Activated naive CD4-positive, alpha-beta T cell (primary cell): ENCODE results near the gene ATE1.
"Not testable (repeated sequence)": the region's sequence is repeated elsewhere in the genome, so short reads cannot be mapped to it uniquely, and the experiment has no call there.

ENCODE experiments used
- DNase-seq, 4 experiments: peaks; one replicate each; lab custom pipeline; 2025; lab: John Stamatoyannopoulos, UW

Gene ATE1

GRCh38 chr10:121788115-121788514 is 139.7 kb downstream of the ATE1 start:
- DNase-seq = no peak

GRCh38 chr10:121787169-121787568 is 140.7 kb downstream of the ATE1 start:
- no peak for DNase-seq

GRCh38 chr10:121783782-121784372 is 144.0 kb downstream of the ATE1 start:
- no peak for DNase-seq

DNA sequence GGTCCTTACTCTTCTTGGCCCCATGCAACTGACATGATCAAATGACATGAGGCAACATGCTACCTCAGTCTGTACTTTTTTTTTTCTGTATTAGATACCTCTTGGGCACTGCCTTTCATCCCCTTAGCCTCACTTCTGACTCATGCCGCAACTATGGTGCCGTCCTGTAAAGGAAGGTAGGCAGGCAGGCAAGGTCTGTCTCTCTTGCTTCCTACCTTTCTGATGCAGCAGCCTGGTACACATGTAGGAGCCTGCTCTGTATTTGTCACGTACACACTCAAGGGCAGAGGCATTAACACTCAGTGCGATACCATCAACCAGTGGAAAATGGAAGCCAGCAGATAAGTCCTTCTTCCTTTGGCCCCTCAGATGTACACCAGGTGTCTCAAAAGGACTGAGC is 146.7 kb downstream of the ATE1 start:
- DNase-seq = no peak

- no peak for DNase-seq
These were observed 153.0 kb downstream of the ATE1 start for GRCh38 chr10:121774813-121775212.

- DNase-seq = no peak
These were observed 153.4 kb downstream of the ATE1 start for GRCh38 chr10:121774404-121774803.

- DNase-seq = no peak
These were observed 154.9 kb downstream of the ATE1 start for GRCh38 chr10:121772884-121773283.

DNA sequence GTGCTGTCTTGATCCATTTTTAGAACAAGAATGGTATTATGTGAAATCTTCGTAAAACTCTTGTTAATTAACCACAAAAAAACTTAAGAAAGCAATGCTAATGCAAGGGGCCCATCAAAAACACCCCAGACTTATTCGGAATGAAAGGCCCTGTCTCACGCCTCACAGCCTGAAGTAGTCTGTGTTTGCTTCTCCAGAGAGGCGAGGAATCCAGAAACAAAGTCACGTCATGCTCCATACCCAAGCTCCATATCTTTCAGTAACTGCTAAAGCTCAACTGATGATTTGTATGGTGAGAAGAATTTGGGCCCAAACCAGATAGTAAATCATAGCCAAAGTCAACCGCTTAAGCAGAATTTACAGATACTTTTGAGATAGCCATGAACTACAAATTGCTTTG is 155.4 kb downstream of the ATE1 start:
- no peak for DNase-seq

DNA sequence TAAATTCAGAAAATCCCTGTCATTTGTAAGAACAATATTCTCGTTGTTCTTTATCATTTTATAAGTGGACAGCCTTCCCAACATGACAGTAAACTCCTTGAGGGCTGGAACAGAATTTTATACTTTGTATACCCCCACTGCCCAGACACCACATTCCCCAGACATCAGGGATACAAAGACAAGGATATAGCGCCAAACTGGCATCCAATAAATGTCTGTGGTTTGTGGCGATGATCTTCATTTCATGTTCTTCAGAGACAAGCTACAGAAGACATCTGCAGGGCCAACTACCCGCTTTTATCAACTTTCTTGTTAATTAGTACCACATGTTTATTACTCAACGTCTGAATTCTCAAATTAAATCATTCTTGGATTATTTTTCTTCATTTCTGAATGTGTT is 155.9 kb downstream of the ATE1 start:
- DNase-seq = no peak

DNA sequence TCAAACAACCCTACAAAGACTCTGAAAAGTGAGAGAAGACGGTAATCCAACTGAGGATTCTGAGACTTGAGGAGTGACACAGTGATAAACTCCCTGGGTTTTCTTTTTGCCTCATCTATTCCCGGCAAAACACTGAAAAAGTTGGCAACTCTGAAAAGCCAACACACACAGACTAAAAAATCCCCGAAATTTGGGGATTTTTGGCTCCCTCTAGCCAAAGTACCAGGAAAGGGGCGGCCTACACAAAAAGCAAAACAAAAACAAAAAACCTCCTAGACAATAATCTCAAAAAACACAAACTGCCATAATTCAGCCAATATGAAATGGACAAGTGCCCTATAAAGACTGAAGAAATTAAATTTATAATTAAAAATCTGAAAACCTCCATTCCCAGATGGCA is 161.4 kb downstream of the ATE1 start:
- DNase-seq = no peak

GRCh38 chr10:121765204-121765603 is 162.6 kb downstream of the ATE1 start:
- DNase-seq = no peak

DNA sequence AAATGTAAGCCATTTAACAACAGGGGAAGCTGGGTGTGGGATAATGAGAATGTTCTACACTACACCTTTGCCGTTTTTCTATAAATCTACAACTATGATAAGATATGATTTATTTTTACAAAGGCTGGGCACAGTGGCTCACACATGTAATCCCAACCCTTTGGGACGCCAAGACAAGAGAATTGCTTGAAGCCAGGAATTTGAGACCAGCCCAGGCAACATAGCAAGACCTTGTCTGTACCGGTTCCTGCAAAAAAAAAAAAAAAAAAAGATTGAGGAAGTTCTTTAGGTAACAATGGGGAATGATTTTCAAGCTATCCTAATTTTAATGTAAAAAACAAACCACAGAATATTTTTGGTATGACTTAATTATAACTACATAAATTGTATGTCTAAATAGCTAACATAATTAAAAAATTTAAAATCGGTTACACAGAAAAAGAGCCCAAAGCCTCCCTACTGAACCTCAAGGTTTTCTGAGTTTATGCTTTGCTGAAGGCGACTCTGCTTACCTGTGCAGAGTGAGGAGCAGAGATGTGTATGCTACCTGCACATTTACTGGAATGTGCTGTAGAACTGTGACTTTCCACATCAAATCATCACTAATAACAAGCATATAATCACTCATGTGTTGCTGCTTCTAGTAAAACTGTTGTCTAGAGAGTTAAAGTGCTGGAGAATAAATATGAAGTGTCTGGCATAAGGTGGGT is 163.4 kb downstream of the ATE1 start:
- no peak for DNase-seq

- DNase-seq = not testable (repeated sequence)
These were observed 170.6 kb downstream of the ATE1 start for GRCh38 chr10:121757241-121757640.

DNA sequence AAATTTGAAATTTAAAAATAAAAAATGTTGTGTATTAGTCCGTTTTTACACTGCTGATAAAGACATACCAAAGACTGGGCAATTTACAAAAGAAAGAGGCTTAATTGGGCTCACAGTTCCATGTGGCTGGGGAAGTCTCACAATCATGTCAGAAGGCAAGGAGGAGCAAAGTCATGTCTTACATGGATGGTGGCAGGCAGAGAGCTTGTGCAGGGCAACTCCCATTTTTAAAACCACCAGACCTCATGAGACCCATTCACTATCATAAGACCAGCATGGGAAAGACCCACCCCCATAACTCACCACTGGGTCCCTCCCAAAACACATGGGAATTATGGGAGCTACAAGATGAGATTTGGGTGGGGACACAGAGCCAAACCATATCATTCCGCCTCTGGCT is 172.3 kb downstream of the ATE1 start:
- not testable (repeated sequence) for DNase-seq

DNA sequence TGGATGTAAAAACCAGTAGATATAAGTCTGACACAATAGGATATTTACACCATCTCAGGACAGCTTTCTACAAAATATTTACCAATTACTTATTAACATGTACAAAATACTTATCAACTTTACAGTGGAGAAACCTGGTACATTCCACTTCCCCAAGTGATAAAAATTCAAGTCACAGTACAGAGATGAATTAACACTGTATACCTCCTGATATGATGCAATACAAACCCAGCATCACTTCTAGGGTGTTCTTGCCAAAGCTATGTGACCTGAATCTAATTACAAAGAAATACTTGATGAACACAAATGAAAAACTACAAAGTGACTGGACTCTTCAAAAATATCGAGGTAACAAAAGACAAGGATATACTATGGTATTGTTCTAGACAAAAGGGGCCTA is 173.2 kb downstream of the ATE1 start:
- DNase-seq = no peak

DNA sequence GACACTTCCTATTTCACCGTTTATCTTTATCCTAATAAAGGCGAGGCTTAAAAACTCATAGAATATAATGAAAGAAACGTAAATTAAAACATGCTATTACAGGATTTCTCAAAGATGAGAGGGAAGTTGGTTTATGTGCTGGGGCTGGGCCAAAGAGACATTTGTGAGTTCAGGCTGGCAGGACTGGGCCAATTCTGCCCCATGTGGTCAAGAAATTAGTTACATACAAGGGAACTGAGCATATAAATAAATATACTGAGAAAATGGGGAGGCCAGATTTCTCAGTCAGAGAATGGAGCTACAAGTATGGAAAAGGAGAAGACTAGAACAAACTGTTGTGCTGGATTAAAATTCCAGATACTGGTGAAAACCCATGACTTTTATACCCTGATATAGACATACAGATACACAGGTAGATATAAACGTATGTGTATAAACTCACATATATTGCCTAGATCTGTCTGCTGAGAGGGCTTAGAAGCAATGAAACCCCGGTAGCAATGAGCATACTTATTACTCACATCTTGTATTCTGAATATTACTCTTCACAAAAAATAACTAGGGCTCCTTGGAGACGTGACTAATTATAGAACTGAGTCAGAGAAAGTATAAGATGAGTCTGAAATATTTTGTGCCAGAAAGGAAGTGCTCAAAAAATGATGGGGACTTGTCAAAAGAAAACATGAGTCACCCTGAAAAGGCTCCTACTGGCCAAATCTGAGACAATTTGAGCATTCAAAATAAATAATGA is 173.9 kb downstream of the ATE1 start:
- DNase-seq = no peak

DNA sequence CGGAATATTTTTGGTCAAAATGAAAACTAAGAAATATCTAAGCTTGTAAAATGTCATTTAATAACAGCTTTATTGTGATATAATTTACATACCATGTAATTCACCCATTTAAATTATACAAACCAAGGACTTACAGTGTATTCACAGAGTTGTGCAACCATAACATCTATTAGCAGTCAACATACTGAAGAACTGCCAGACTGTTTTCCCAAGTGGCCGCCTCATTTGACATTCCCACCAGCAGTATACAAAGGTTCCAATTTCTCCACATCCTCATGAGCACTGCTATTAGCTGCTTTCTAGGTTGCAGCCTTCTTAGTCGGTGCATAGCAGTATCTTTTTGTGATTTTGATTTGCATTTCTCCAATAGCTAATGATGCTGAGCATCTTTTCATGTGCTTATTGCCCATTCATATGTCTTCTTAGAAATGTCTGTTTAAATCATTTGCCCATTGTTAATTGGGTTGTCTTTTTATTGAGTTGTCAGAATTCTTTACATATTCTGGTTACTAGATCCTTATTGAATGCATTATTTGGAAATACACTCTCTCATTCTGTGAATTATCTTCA is 176.6 kb downstream of the ATE1 start:
- DNase-seq = no peak

GRCh38 chr10:121747163-121747775 is 180.6 kb downstream of the ATE1 start:
- no peak for DNase-seq

GRCh38 chr10:121741248-121741792 is 186.5 kb downstream of the ATE1 start:
- DNase-seq = no peak

DNA sequence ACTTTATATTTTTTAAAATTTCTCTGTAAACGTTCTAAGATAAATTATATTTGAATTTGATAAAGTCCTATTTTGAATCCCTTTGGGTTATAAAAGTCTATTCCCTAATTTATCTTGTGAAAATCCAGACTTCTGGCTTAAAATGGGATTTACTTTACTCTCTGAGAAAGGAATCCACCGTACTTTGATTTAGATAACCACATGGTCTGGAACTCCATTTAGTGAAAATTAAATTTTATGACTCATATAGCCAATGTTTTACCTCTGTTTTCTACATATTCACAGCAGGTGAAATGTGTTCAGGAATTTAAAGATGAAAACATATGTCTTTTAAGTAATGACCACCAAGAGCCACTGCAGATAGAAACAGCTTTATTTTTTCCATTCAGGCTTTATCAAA is 187.8 kb downstream of the ATE1 start:
- DNase-seq = no peak

GRCh38 chr10:121739114-121739513 is 188.7 kb downstream of the ATE1 start:
- DNase-seq = no peak
